Transverse colon (tissue), 4 donors: ENCODE results near the gene SNED1.

Source experiments
- EP300 ChIP-seq: sonication (generic); formaldehyde crosslinking; IDR thresholded peaks from one replicate; pipeline ENCODE4 v1.6.1; 2017; ENCODE audit warnings: antibody characterized with exemption, low read depth
- POLR2A ChIP-seq: fragments of 450-650 bp; IDR thresholded peaks from one replicate; pipeline ENCODE4 v1.6.1; 2016; ENCODE audit warnings: antibody characterized with exemption, mild to moderate bottlenecking, moderate library complexity
- POLR2AphosphoS5 ChIP-seq, 3 donors: sonication (generic); formaldehyde crosslinking; IDR thresholded peaks; one replicate each; pipeline ENCODE4 v1.6.1; 2016; ENCODE audit warnings: antibody characterized with exemption in 3 of 3
- TF ChIP-seq, protein P1 (sequence below), 5 experiments: fragments of 200-600 bp in 3 of 5; fragments of 450-650 bp in 2 of 5; sonication (generic) in 3 of 5; IDR thresholded peaks; 1 replicate in 2 of 5; 2 replicates in 3 of 5; pipeline ENCODE4 v1.5.1; 2016 to 2017; ENCODE audit warnings: antibody characterized with exemption in 5 of 5, inconsistent platforms in 3 of 5, mild to moderate bottlenecking in 2 of 5, moderate library complexity in 1 of 5

DNA sequence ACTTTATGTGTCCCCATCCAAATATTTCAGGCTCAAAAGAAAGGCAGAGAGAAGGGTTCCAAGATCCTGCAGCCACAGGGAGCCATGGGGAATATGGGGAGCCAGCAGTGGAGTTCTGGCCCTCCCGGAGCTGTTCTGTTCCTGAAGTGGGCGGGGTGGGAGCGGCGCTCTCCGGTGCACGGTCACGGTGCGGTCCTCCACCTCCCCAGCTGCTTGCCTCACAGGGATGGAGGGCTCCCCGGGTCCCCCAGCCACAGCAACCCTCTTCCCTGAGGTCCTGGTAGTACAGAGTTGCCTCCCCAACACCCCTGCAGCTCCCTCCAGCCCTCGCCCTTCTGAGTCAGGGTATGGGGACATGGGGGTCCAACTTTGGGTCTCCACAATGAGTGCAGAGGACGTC is 26.2 kb upstream of the SNED1 start:
- no peak for TF ChIP-seq EP300
- TF ChIP-seq, protein P1, sequence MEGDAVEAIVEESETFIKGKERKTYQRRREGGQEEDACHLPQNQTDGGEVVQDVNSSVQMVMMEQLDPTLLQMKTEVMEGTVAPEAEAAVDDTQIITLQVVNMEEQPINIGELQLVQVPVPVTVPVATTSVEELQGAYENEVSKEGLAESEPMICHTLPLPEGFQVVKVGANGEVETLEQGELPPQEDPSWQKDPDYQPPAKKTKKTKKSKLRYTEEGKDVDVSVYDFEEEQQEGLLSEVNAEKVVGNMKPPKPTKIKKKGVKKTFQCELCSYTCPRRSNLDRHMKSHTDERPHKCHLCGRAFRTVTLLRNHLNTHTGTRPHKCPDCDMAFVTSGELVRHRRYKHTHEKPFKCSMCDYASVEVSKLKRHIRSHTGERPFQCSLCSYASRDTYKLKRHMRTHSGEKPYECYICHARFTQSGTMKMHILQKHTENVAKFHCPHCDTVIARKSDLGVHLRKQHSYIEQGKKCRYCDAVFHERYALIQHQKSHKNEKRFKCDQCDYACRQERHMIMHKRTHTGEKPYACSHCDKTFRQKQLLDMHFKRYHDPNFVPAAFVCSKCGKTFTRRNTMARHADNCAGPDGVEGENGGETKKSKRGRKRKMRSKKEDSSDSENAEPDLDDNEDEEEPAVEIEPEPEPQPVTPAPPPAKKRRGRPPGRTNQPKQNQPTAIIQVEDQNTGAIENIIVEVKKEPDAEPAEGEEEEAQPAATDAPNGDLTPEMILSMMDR (IDR thresholded peaks at IDR 0.05): no peak
- TF ChIP-seq POLR2AphosphoS5 (IDR thresholded peaks at IDR 0.05): no peak
- no peak for TF ChIP-seq POLR2A
